C4-2B (cell line): ENCODE results near the gene MIPEP.

Experiments
- ZFX ChIP-seq: fragments of 450-650 bp; IDR thresholded peaks from 2 replicates; pipeline ENCODE4 v1.6.1; 2017
- TF ChIP-seq, protein P1 (sequence below): fragments of 450-650 bp; conservative IDR thresholded peaks from 2 replicates; pipeline ENCODE4 v1.5.1; 2017; ENCODE audit warnings: mild to moderate bottlenecking

- TF ChIP-seq, protein P1, sequence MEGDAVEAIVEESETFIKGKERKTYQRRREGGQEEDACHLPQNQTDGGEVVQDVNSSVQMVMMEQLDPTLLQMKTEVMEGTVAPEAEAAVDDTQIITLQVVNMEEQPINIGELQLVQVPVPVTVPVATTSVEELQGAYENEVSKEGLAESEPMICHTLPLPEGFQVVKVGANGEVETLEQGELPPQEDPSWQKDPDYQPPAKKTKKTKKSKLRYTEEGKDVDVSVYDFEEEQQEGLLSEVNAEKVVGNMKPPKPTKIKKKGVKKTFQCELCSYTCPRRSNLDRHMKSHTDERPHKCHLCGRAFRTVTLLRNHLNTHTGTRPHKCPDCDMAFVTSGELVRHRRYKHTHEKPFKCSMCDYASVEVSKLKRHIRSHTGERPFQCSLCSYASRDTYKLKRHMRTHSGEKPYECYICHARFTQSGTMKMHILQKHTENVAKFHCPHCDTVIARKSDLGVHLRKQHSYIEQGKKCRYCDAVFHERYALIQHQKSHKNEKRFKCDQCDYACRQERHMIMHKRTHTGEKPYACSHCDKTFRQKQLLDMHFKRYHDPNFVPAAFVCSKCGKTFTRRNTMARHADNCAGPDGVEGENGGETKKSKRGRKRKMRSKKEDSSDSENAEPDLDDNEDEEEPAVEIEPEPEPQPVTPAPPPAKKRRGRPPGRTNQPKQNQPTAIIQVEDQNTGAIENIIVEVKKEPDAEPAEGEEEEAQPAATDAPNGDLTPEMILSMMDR, result no peak
- no peak for TF ChIP-seq ZFX
Measured at GRCh38 chr13:23777575-23777870, 111.7 kb downstream of the MIPEP start.
